H1 (cell line): ENCODE data around the gene SAE1. TPM values are rescaled to one million over a fixed set of nuclear protein-coding genes. Genes with fewer than 3 reads are reported as not detected.

Source experiments
- CTCF ChIA-PET: fragments of 300-600 bp; sonication (Branson Sonifier 250); formaldehyde crosslinking; loops from one replicate; lab custom pipeline; 2021; ENCODE audit not compliant: partially characterized antibody; lab: Charles Lee
- POLR2A ChIA-PET: fragments of 300-600 bp; sonication (Branson Sonifier 250); formaldehyde crosslinking; loops from one replicate; lab custom pipeline; 2021; ENCODE audit warnings: inconsistent platforms; ENCODE audit not compliant: partially characterized antibody; lab: Charles Lee
- DNase-seq, 2 experiments: peaks; one replicate each; pipeline versions ENCODE4 v3.0.0 to v3.0.0-alpha.2; 2010 to 2022; ENCODE audit warnings: low spot score in 2 of 2, low read depth in 1 of 2, mixed read lengths in 1 of 2
- FAIRE-seq: peaks from 2 replicates; lab custom pipeline; 2011; peaks lifted over from hg19 to GRCh38; lab: Jason Lieb, UNC
- H2AFZ ChIP-seq: 2 replicates; pipeline ENCODE4 v1.8.1; 2012; ENCODE audit warnings: low read length, inconsistent platforms
- H2AK5ac ChIP-seq: 2 replicates; pipeline ENCODE4 v1.6.1; 2013; ENCODE audit warnings: low read depth, low read length
- H2BK120ac ChIP-seq: replicated peaks from 2 replicates; pipeline ENCODE3; 2013; ENCODE audit warnings: low read depth, low read length, inconsistent platforms
- H2BK12ac ChIP-seq: 2 replicates; pipeline ENCODE4 v1.6.1; 2013; ENCODE audit warnings: low read depth, low read length
- H2BK15ac ChIP-seq: 2 replicates; pipeline ENCODE4 v1.6.1; 2013; ENCODE audit warnings: low read length
- H2BK20ac ChIP-seq: 2 replicates; pipeline ENCODE4 v1.6.1; 2013; ENCODE audit warnings: low read length
- H2BK5ac ChIP-seq: 2 replicates; pipeline ENCODE4 v1.6.1; 2013; ENCODE audit warnings: low read depth, low read length
- H3K14ac ChIP-seq: 2 replicates; pipeline ENCODE4 v1.6.1; 2013; ENCODE audit warnings: inconsistent platforms; ENCODE audit not compliant: insufficient read length
- H3K18ac ChIP-seq: 2 replicates; pipeline ENCODE4 v1.6.1; 2013; ENCODE audit warnings: low read length; ENCODE audit errors: extremely low read depth
- H3K23ac ChIP-seq: 2 replicates; pipeline ENCODE4 v1.6.1; 2013; ENCODE audit warnings: inconsistent platforms; ENCODE audit not compliant: insufficient read length
- H3K23me2 ChIP-seq: 2 replicates; pipeline ENCODE4 v1.6.1; 2013; ENCODE audit warnings: low read depth, low read length
- H3K27ac ChIP-seq: 2 replicates; pipeline ENCODE4 v1.6.1; 2011; ENCODE audit warnings: low read depth, low read length, inconsistent platforms
- H3K27me3 ChIP-seq, 4 experiments: replicated peaks in 1 of 4; 1 replicate in 1 of 4; 2 replicates in 3 of 4; pipeline versions ENCODE4 v1.6.1 to v1.8.1; 2011 to 2013; ENCODE audit warnings: low read length in 3 of 4, mild to moderate bottlenecking in 3 of 4, inconsistent platforms in 2 of 4, mixed read lengths in 2 of 4, moderate library complexity in 1 of 4; ENCODE audit not compliant: control insufficient read depth in 3 of 4, insufficient read depth in 3 of 4; ENCODE audit errors: extremely low read depth in 1 of 4
- H3K36me3 ChIP-seq, 4 experiments: 2 replicates each; pipeline versions ENCODE4 v1.6.1 to v1.8.1; 2011 to 2013; ENCODE audit warnings: mild to moderate bottlenecking in 4 of 4, low read length in 3 of 4, moderate library complexity in 2 of 4, control low read depth in 1 of 4, inconsistent platforms in 1 of 4; ENCODE audit not compliant: insufficient read depth in 4 of 4, control insufficient read depth in 2 of 4
- H3K4ac ChIP-seq: replicated peaks from 2 replicates; pipeline ENCODE3; 2013; ENCODE audit warnings: low read length, low read depth, mixed read lengths, inconsistent platforms; ENCODE audit not compliant: insufficient read length
- H3K4me1 ChIP-seq, 4 experiments: replicated peaks in 1 of 4; 1 replicate in 1 of 4; 2 replicates in 3 of 4; pipeline versions ENCODE4 v1.6.1 to v1.8.1; 2011 to 2013; ENCODE audit warnings: low read length in 3 of 4, inconsistent platforms in 2 of 4, mixed read lengths in 1 of 4; ENCODE audit not compliant: insufficient read depth in 4 of 4, control insufficient read depth in 3 of 4
- H3K4me2 ChIP-seq, 2 experiments: 2 replicates each; pipeline versions ENCODE4 v1.6.1 to v1.8.1; 2011 to 2013; ENCODE audit warnings: low read depth in 2 of 2, low read length in 2 of 2, control low read depth in 1 of 2, inconsistent platforms in 1 of 2, mild to moderate bottlenecking in 1 of 2; ENCODE audit not compliant: insufficient read depth in 1 of 2
- H3K4me3 ChIP-seq, 4 experiments: fragments of 200-600, 300-600 bp in 1 of 4; sonication (generic), shearing (Covaris generic), sonication (Bioruptor Twin) in 1 of 4; 2 replicates each; pipeline versions ENCODE4 v1.5.1 to v1.8.1; 2011 to 2016; ENCODE audit warnings: low read length in 4 of 4, low read depth in 3 of 4, control low read depth in 2 of 4, inconsistent platforms in 2 of 4, mild to moderate bottlenecking in 2 of 4, mixed read lengths in 1 of 4, moderate library complexity in 1 of 4; ENCODE audit not compliant: insufficient read depth in 2 of 4; ENCODE audit errors: extremely low read depth in 1 of 4
- H3K56ac ChIP-seq: replicated peaks from 2 replicates; pipeline ENCODE3; 2013; ENCODE audit warnings: low read depth, mild to moderate bottlenecking, mixed read lengths, low read length, inconsistent platforms; ENCODE audit not compliant: insufficient read length
- H3K79me1 ChIP-seq: 2 replicates; pipeline ENCODE4 v1.6.1; 2013; ENCODE audit warnings: low read depth, low read length, control low read depth
- H3K79me2 ChIP-seq, 2 experiments: 2 replicates each; pipeline versions ENCODE4 v1.6.1 to v1.8.1; 2012 to 2013; ENCODE audit warnings: low read length in 2 of 2, mild to moderate bottlenecking in 2 of 2, inconsistent platforms in 1 of 2; ENCODE audit not compliant: insufficient read depth in 2 of 2, control insufficient read depth in 1 of 2
- H3K9ac ChIP-seq, 4 experiments: replicated peaks in 1 of 4; 1 replicate in 1 of 4; 2 replicates in 3 of 4; pipeline versions ENCODE4 v1.6.1 to v1.8.1; 2011 to 2013; ENCODE audit warnings: low read depth in 3 of 4, low read length in 3 of 4, control low read depth in 2 of 4, mild to moderate bottlenecking in 2 of 4, moderate library complexity in 2 of 4, inconsistent platforms in 1 of 4; ENCODE audit errors: extremely low read depth in 1 of 4
- H3K9me3 ChIP-seq, 2 experiments: 2 replicates each; pipeline versions ENCODE4 v1.6.1 to v1.8.1; 2012 to 2013; ENCODE audit warnings: mild to moderate bottlenecking in 2 of 2, moderate library complexity in 2 of 2, control low read depth in 1 of 2, inconsistent platforms in 1 of 2, low read depth in 1 of 2, low read length in 1 of 2, mixed read lengths in 1 of 2; ENCODE audit not compliant: insufficient read depth in 2 of 2
- H4K20me1 ChIP-seq, 2 experiments: replicated peaks in 1 of 2; 2 replicates each; pipeline versions ENCODE3 to v1.8.1; 2011 to 2013; ENCODE audit warnings: inconsistent platforms in 2 of 2, low read length in 2 of 2, mild to moderate bottlenecking in 1 of 2; ENCODE audit not compliant: insufficient read depth in 2 of 2, control insufficient read depth in 1 of 2
- H4K5ac ChIP-seq: 2 replicates; pipeline ENCODE4 v1.6.1; 2013; ENCODE audit warnings: low read length, low read depth, mixed read lengths, inconsistent platforms; ENCODE audit not compliant: insufficient read length
- H4K8ac ChIP-seq: 2 replicates; pipeline ENCODE4 v1.8.0; 2013; ENCODE audit warnings: mild to moderate bottlenecking, moderate library complexity, low read length, inconsistent platforms; ENCODE audit not compliant: insufficient read depth; ENCODE audit errors: extremely low read depth
- H4K91ac ChIP-seq: replicated peaks from 2 replicates; pipeline ENCODE3; 2013; ENCODE audit warnings: low read length, mixed read lengths, inconsistent platforms; ENCODE audit not compliant: insufficient read length
- BRCA1 ChIP-seq: IDR thresholded peaks from 2 replicates; pipeline ENCODE4 v1.6.1; 2012; ENCODE audit warnings: low read depth, low read length, improper control_type of control experiment
- CBX5 ChIP-seq: fragments of 300-800, 300-1000 bp; sonication (generic); IDR thresholded peaks from 2 replicates; pipeline ENCODE4 v1.7.1; 2016; ENCODE audit warnings: antibody characterized with exemption, low read length, low read depth
- POLR2AphosphoS5 ChIP-seq: IDR thresholded peaks from 2 replicates; pipeline ENCODE4 v1.6.1; 2011; ENCODE audit warnings: low read depth, low read length
- SIN3A ChIP-seq, 2 experiments: IDR thresholded peaks in 1 of 2; conservative IDR thresholded peaks in 1 of 2; 2 replicates each; pipeline ENCODE4 v1.6.1; 2011 to 2012; ENCODE audit warnings: low read length in 2 of 2, improper control_type of control experiment in 1 of 2, low read depth in 1 of 2, mild to moderate bottlenecking in 1 of 2
- SP2 ChIP-seq: IDR thresholded peaks from 2 replicates; pipeline ENCODE4 v1.6.1; 2012; ENCODE audit warnings: mild to moderate bottlenecking, low read length, inconsistent platforms
- TAF7 ChIP-seq: optimal IDR thresholded peaks from 2 replicates; pipeline ENCODE3; 2011; ENCODE audit warnings: low read depth, mild to moderate bottlenecking, inconsistent platforms, low read length, moderate library complexity, borderline replicate concordance
- TBP ChIP-seq: IDR thresholded peaks from 2 replicates; pipeline ENCODE4 v1.6.1; 2011; ENCODE audit warnings: low read depth, low read length, improper control_type of control experiment
- WGBS, 2 experiments: shearing (Covaris generic) in 1 of 2; methylation state at CpG; one replicate each; pipeline versions ENCODE4 v1.1.6 to v1.1.7; 2013 to 2015; ENCODE audit warnings: low lambda C conversion rate in 2 of 2, mixed read lengths in 2 of 2, inconsistent platforms in 1 of 2, low coverage in 1 of 2, missing lambda C conversion rate in 1 of 2; ENCODE audit not compliant: insufficient replicate concordance in 2 of 2, insufficient coverage in 1 of 2, insufficient read length in 1 of 2; ENCODE audit errors: extremely low coverage in 1 of 2, missing lambda C conversion rate in 1 of 2; 5-methylcytosine and 5-hydroxymethylcytosine counted together
- polyA plus RNA-seq, 7 experiments: library from polyadenylated mRNA; depleted of rRNA in 3 of 7; stranded (reverse) in 5 of 7; unstranded in 2 of 7; fragments of >200 nt in 5 of 7; fragments of 200-250 nt in 2 of 7; gene quantifications; 1 replicate in 5 of 7; 2 replicates in 1 of 7; 4 replicates in 1 of 7; pipeline versions ENCODE4 v1.2.1 to v1.2.3, GENCODE V29; 2011 to 2013; ENCODE audit warnings: missing spikeins in 2 of 7, mixed read lengths in 2 of 7
- total RNA-seq: library from RNA; stranded (reverse); fragmentation: NEBNext Ultra II Directional; extraction: Animal tissue kit (Norgen Biotek cat#: 25700); gene quantifications from 2 replicates; pipeline ENCODE4 v1.2.1, GENCODE V29; 2021
- TF ChIP-seq, protein P1 (sequence below): IDR thresholded peaks from 2 replicates; pipeline ENCODE4 v1.6.1; 2012; ENCODE audit warnings: inconsistent platforms
- TF ChIP-seq, protein P2 (sequence below): IDR thresholded peaks from 2 replicates; pipeline ENCODE4 v1.6.1; 2012; ENCODE audit warnings: inconsistent platforms

The SAE1 gene
- total and polyA plus RNA-seq, 2 of the 8 experiments (the other 6 are each of a cell fraction or from before 2014, with no cell fraction given), result 213 to 268 TPM

DNA sequence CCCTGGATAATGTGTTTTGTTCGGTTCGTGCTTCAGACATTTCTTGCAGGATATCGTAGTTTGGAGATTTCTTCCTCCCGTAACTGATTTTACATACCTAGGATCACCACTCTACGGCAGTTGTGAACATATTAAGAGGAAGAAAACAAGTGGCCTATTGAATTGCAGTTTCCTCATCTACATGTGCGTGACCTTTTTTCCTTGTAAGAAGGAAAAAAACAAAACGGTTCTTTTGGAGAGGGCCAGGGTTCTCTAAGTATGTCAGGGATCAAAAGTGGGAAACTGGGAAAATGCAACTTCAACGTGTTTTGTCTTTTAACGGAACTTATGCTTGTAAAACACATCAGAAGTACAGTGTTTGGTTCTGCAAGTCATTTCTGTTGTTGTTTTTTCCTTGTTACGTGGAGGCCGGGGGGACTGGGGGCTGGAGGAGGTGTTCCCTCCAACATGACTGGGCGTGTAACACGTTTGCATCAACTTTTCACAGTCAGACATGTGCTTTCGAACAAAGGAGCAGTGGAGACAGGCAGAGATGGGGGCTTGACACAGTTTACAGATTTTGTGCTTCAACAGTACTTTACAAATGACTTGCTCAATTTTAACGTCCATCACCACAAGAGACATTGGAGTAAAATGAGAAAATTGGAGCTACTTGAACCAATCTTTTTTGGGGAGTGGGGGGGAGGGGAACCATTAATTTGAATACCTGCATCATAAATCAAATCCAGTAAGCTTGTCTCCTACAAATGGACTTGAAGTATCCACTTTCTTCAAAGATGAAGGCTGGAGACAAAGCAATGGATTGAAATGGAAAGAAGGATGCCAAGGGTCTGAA, 20.9 kb upstream of the SAE1 start:
- Histone ChIP-seq H3K36me3 (peaks cover 0 to 32% (median 2%) of the 10 kb centered on the region in 4 experiments; a peak in 4 of 8 replicates), H3K4me3 (peak overlapping the region; percentile 88 to 94 (median 90)), H2BK15ac (no peak overlapping the region), H3K4ac (no peak overlapping the region), H2AFZ (no peak overlapping the region), H3K79me2 (peaks cover 10 to 70% of the 10 kb centered on the region in 2 experiments), H3K79me1 (peaks cover 12% of the 10 kb centered on the region), H4K91ac (peak overlapping the region; percentile 18), H3K4me1 (peaks cover 4 to 23% (median 15%) of the 10 kb centered on the region in 4 experiments; a peak in 6 of 7 replicates), H2BK120ac (no peak overlapping the region), H3K27me3 (no peaks in the 10 kb centered on the region), H4K5ac (peak overlapping the region; percentile 63), H3K18ac (no peak overlapping the region), H3K9ac (peak overlapping the region; percentile 52 to 98 (median 94)), H4K8ac (peak overlapping the region; percentile 42; the same call in 1 of the 2 replicates), H3K9me3 (no peaks in the 10 kb centered on the region), H2BK20ac (no peak overlapping the region), H3K27ac (peak overlapping the region; percentile 99), H3K14ac (no peak overlapping the region), H2AK5ac (peak overlapping the region; percentile 54; the same call in 1 of the 2 replicates), H3K56ac (peak overlapping the region; percentile 26), H3K4me2 (peak overlapping the region; percentile 73 to 88), H4K20me1 (peaks cover 0 to 2% of the 10 kb centered on the region in 2 experiments), H2BK12ac (peak overlapping the region; percentile 29; the same call in 1 of the 2 replicates), H3K23me2 (peaks cover 12% of the 10 kb centered on the region), H3K23ac (no peak overlapping the region), H2BK5ac (peak overlapping the region; percentile 95)
- DNase-seq, result no peak
- no peak for FAIRE-seq
- ChIA-PET POLR2A (interaction anchor here (0.8 to 12.2 kb wide), 11 partner anchors 7 to 137 kb away, joined by 3 to 209 read pairs (median 4); partner anchors contain the start of gene SAE1), CTCF (interaction anchor here (1.0 to 1.3 kb wide), 2 partner anchors 12 to 34 kb away, joined by 3 to 5 read pairs; no protein-coding TSS in a partner anchor)
- 19% methylated on average over 15 of the region's 15 CpGs; no CpG with 5 or more reads in 1 of the 2 experiments for WGBS, 2 experiments
- no peak for TF ChIP-seq CBX5
- TF ChIP-seq TBP, result 0 out of 2 replicates have a peak, but pooled peaks have one; percentile 4
- TF ChIP-seq TAF7, result peak; percentile 9
- TF ChIP-seq, protein P1, sequence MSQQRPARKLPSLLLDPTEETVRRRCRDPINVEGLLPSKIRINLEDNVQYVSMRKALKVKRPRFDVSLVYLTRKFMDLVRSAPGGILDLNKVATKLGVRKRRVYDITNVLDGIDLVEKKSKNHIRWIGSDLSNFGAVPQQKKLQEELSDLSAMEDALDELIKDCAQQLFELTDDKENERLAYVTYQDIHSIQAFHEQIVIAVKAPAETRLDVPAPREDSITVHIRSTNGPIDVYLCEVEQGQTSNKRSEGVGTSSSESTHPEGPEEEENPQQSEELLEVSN, result peak; percentile 30; the same call in 1 of the 2 replicates
- TF ChIP-seq, protein P2, sequence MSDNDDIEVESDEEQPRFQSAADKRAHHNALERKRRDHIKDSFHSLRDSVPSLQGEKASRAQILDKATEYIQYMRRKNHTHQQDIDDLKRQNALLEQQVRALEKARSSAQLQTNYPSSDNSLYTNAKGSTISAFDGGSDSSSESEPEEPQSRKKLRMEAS, result peak; percentile 78
- no peak for TF ChIP-seq SP2
- peak; percentile 55; the same call in 1 of the 2 replicates for TF ChIP-seq POLR2AphosphoS5
- no peak for TF ChIP-seq BRCA1
- TF ChIP-seq SIN3A (conservative IDR thresholded peaks at IDR 0.05 in 1 of 2, IDR thresholded peaks at IDR 0.05 in 1 of 2; ENCODE audit: low read depth in 1 of 2, low read length in 2 of 2), result 0 out of 4 replicates have a peak, but pooled peaks of 1 of the 2 experiments have one; percentile 27
